Measurements from ENCODE around the gene ERC2.

GRCh38 chr3:55650011-55650410 is 818.3 kb downstream of the ERC2 start:
- TF ChIP-seq CTCF (IDR thresholded peaks at IDR 0.05) (no peak), MAX (IDR thresholded peaks at IDR 0.05) (no peak), HDAC2 (IDR thresholded peaks at IDR 0.05) (no peak), POLR2AphosphoS2 (conservative IDR thresholded peaks at IDR 0.05; ENCODE audit: low read length) (no peak), POLR2A (IDR thresholded peaks at IDR 0.05; ENCODE audit: low read length) (no peak)
- TF ChIP-seq, protein P1, sequence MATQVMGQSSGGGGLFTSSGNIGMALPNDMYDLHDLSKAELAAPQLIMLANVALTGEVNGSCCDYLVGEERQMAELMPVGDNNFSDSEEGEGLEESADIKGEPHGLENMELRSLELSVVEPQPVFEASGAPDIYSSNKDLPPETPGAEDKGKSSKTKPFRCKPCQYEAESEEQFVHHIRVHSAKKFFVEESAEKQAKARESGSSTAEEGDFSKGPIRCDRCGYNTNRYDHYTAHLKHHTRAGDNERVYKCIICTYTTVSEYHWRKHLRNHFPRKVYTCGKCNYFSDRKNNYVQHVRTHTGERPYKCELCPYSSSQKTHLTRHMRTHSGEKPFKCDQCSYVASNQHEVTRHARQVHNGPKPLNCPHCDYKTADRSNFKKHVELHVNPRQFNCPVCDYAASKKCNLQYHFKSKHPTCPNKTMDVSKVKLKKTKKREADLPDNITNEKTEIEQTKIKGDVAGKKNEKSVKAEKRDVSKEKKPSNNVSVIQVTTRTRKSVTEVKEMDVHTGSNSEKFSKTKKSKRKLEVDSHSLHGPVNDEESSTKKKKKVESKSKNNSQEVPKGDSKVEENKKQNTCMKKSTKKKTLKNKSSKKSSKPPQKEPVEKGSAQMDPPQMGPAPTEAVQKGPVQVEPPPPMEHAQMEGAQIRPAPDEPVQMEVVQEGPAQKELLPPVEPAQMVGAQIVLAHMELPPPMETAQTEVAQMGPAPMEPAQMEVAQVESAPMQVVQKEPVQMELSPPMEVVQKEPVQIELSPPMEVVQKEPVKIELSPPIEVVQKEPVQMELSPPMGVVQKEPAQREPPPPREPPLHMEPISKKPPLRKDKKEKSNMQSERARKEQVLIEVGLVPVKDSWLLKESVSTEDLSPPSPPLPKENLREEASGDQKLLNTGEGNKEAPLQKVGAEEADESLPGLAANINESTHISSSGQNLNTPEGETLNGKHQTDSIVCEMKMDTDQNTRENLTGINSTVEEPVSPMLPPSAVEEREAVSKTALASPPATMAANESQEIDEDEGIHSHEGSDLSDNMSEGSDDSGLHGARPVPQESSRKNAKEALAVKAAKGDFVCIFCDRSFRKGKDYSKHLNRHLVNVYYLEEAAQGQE (IDR thresholded peaks at IDR 0.05), result no peak
- TF ChIP-seq, protein P2, sequence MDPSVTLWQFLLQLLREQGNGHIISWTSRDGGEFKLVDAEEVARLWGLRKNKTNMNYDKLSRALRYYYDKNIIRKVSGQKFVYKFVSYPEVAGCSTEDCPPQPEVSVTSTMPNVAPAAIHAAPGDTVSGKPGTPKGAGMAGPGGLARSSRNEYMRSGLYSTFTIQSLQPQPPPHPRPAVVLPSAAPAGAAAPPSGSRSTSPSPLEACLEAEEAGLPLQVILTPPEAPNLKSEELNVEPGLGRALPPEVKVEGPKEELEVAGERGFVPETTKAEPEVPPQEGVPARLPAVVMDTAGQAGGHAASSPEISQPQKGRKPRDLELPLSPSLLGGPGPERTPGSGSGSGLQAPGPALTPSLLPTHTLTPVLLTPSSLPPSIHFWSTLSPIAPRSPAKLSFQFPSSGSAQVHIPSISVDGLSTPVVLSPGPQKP (IDR thresholded peaks at IDR 0.05; ENCODE audit: low read depth, low read length), result no peak
